IPS-20b (cell line): Measurements from ENCODE around the gene EEA1.
"Not testable (repeated sequence)": the region's sequence is repeated elsewhere in the genome, so short reads cannot be mapped to it uniquely, and the experiment has no call there.

ENCODE experiments used
- H3K27ac ChIP-seq: one replicate; pipeline ENCODE4 v1.5.1; 2013; ENCODE audit warnings: low read length
- H3K27me3 ChIP-seq: 2 replicates; pipeline ENCODE4 v1.6.1; 2013; ENCODE audit warnings: mild to moderate bottlenecking, low read length, inconsistent platforms; ENCODE audit not compliant: insufficient read depth
- H3K36me3 ChIP-seq: 2 replicates; pipeline ENCODE4 v1.6.1; 2013; ENCODE audit warnings: low read depth, mild to moderate bottlenecking, inconsistent platforms, low read length, moderate library complexity; ENCODE audit not compliant: insufficient read depth
- H3K4me1 ChIP-seq: 2 replicates; pipeline ENCODE4 v1.6.1; 2013; ENCODE audit warnings: mild to moderate bottlenecking, control low read depth, inconsistent platforms, low read length, moderate library complexity; ENCODE audit not compliant: insufficient read depth
- H3K4me3 ChIP-seq: 2 replicates; pipeline ENCODE4 v1.5.1; 2013; ENCODE audit warnings: mild to moderate bottlenecking, low read length, inconsistent platforms
- H3K9ac ChIP-seq: 2 replicates; pipeline ENCODE4 v1.6.1; 2013; ENCODE audit warnings: low read depth, mild to moderate bottlenecking, inconsistent platforms, low read length, moderate library complexity
- H3K9me3 ChIP-seq: 2 replicates; pipeline ENCODE4 v1.6.1; 2013; ENCODE audit warnings: mild to moderate bottlenecking, low read depth, low read length, inconsistent platforms; ENCODE audit not compliant: insufficient read depth

Gene EEA1

GRCh38 chr12:92794356-92794755 lies 134.7 kb downstream of the EEA1 start:
- H3K27me3 ChIP-seq, H3K4me1 ChIP-seq, H3K4me3 ChIP-seq, H3K9me3 ChIP-seq, H3K9ac ChIP-seq, H3K27ac ChIP-seq, H3K36me3 ChIP-seq: not testable (repeated sequence)

- H3K4me3 ChIP-seq, result no peak overlapping the region
- H3K9me3 ChIP-seq, result no peaks in the 10 kb centered on the region
- no peaks in the 10 kb centered on the region for H3K4me1 ChIP-seq
- no peaks in the 10 kb centered on the region for H3K27me3 ChIP-seq
- no peak overlapping the region for H3K9ac ChIP-seq
- no peak overlapping the region for H3K27ac ChIP-seq
- no peaks in the 10 kb centered on the region; the same call in 1 of the 2 replicates for H3K36me3 ChIP-seq
Measured at GRCh38 chr12:92786045-92786444, 143.1 kb downstream of the EEA1 start.

GRCh38 chr12:92785563-92785950 lies 143.5 kb downstream of the EEA1 start:
- Histone ChIP-seq H3K9ac (no peak overlapping the region), H3K27ac (no peak overlapping the region), H3K9me3 (no peaks in the 10 kb centered on the region), H3K4me3 (no peak overlapping the region), H3K27me3 (no peaks in the 10 kb centered on the region), H3K4me1 (no peaks in the 10 kb centered on the region), H3K36me3 (no peaks in the 10 kb centered on the region; the same call in 1 of the 2 replicates)

GRCh38 chr12:92784797-92785562 lies 144.1 kb downstream of the EEA1 start:
- no peaks in the 10 kb centered on the region for H3K9me3 ChIP-seq
- no peak overlapping the region for H3K9ac ChIP-seq
- H3K4me3 ChIP-seq, result no peak overlapping the region
- H3K4me1 ChIP-seq, result peaks cover 4% of the 10 kb centered on the region; the same call in 1 of the 2 replicates
- no peaks in the 10 kb centered on the region; the same call in 1 of the 2 replicates for H3K36me3 ChIP-seq
- no peaks in the 10 kb centered on the region for H3K27me3 ChIP-seq
- H3K27ac ChIP-seq, result no peak overlapping the region

GRCh38 chr12:92784356-92784755 lies 144.7 kb downstream of the EEA1 start:
- no peaks in the 10 kb centered on the region for H3K9me3 ChIP-seq
- H3K9ac ChIP-seq, result no peak overlapping the region
- no peaks in the 10 kb centered on the region; the same call in 1 of the 2 replicates for H3K36me3 ChIP-seq
- peaks cover 10% of the 10 kb centered on the region; the same call in 1 of the 2 replicates for H3K4me1 ChIP-seq
- H3K27me3 ChIP-seq, result no peaks in the 10 kb centered on the region
- H3K4me3 ChIP-seq, result no peak overlapping the region
- H3K27ac ChIP-seq, result no peak overlapping the region

GRCh38 chr12:92779902-92780301 lies 149.2 kb downstream of the EEA1 start:
- H3K27me3 ChIP-seq, result no peaks in the 10 kb centered on the region
- H3K27ac ChIP-seq, result no peak overlapping the region
- H3K4me1 ChIP-seq, result peaks cover 15% of the 10 kb centered on the region; the same call in 1 of the 2 replicates
- H3K9ac ChIP-seq, result no peak overlapping the region
- H3K36me3 ChIP-seq, result peaks cover 17% of the 10 kb centered on the region
- H3K9me3 ChIP-seq, result no peaks in the 10 kb centered on the region
- no peak overlapping the region for H3K4me3 ChIP-seq

- H3K27ac ChIP-seq, result no peak overlapping the region
- H3K4me3 ChIP-seq, result no peak overlapping the region
- peaks cover 17% of the 10 kb centered on the region for H3K36me3 ChIP-seq
- no peak overlapping the region for H3K9ac ChIP-seq
- H3K27me3 ChIP-seq, result no peaks in the 10 kb centered on the region
- H3K4me1 ChIP-seq, result peaks cover 15% of the 10 kb centered on the region; the same call in 1 of the 2 replicates
- no peaks in the 10 kb centered on the region for H3K9me3 ChIP-seq
Measured at GRCh38 chr12:92778525-92778924, 150.6 kb downstream of the EEA1 start.

- H3K4me1 ChIP-seq, result peaks cover 15% of the 10 kb centered on the region; the same call in 1 of the 2 replicates
- H3K9ac ChIP-seq, result no peak overlapping the region
- H3K4me3 ChIP-seq, result no peak overlapping the region
- H3K36me3 ChIP-seq, result peaks cover 17% of the 10 kb centered on the region
- H3K27me3 ChIP-seq, result no peaks in the 10 kb centered on the region
- H3K9me3 ChIP-seq, result no peaks in the 10 kb centered on the region
- H3K27ac ChIP-seq, result no peak overlapping the region
Measured at GRCh38 chr12:92775416-92775815, 153.7 kb downstream of the EEA1 start.

GRCh38 chr12:92771001-92771400 lies 158.1 kb downstream of the EEA1 start:
- H3K27ac ChIP-seq, result no peak overlapping the region

GRCh38 chr12:92769124-92769901 lies 159.8 kb downstream of the EEA1 start:
- peaks cover 5% of the 10 kb centered on the region; the same call in 1 of the 2 replicates for H3K4me1 ChIP-seq
- H3K9ac ChIP-seq, result no peak overlapping the region
- no peaks in the 10 kb centered on the region for H3K36me3 ChIP-seq
- no peak overlapping the region for H3K27ac ChIP-seq
- no peak overlapping the region for H3K4me3 ChIP-seq
- no peaks in the 10 kb centered on the region for H3K9me3 ChIP-seq
- no peaks in the 10 kb centered on the region for H3K27me3 ChIP-seq

More at GRCh38 chr12:92771001-92771400, 158.1 kb downstream of the EEA1 start:
- H3K4me3 ChIP-seq, result no peak overlapping the region
- H3K9ac ChIP-seq, result no peak overlapping the region
- H3K36me3 ChIP-seq, result peaks cover 5% of the 10 kb centered on the region; the same call in 1 of the 2 replicates
- no peaks in the 10 kb centered on the region for H3K27me3 ChIP-seq
- H3K4me1 ChIP-seq, result peaks cover 2% of the 10 kb centered on the region; the same call in 1 of the 2 replicates
- no peaks in the 10 kb centered on the region for H3K9me3 ChIP-seq

GRCh38 chr12:92765871-92766270 lies 163.2 kb downstream of the EEA1 start:
- Histone ChIP-seq H3K9ac (no peak overlapping the region), H3K4me1 (peaks cover 9% of the 10 kb centered on the region), H3K36me3 (no peaks in the 10 kb centered on the region), H3K9me3 (no peaks in the 10 kb centered on the region), H3K4me3 (no peak overlapping the region), H3K27ac (no peak overlapping the region), H3K27me3 (no peaks in the 10 kb centered on the region)
